KMS-11 (cell line): ENCODE results near the gene PTPN1.
"Not testable (repeated sequence)": the region's sequence is repeated elsewhere in the genome, so short reads cannot be mapped to it uniquely, and the experiment has no call there.

Source experiments
- H2AFZ ChIP-seq: fragments of 200-600 bp; sonication (generic); 2 replicates; pipeline ENCODE4 v1.6.1; 2016; ENCODE audit warnings: antibody characterized with exemption, mixed run types, low read depth
- H3K27ac ChIP-seq: fragments of 200-600 bp; sonication (generic); 2 replicates; pipeline ENCODE4 v1.6.1; 2016; ENCODE audit warnings: mild to moderate bottlenecking, mixed run types
- H3K27me3 ChIP-seq: fragments of 200-600 bp; sonication (generic); 2 replicates; pipeline ENCODE4 v1.6.1; 2017; ENCODE audit warnings: mild to moderate bottlenecking, low read depth, mixed run types, moderate library complexity; ENCODE audit not compliant: insufficient read depth
- H3K36me3 ChIP-seq: fragments of 200-600 bp; sonication (generic); 2 replicates; pipeline ENCODE4 v1.6.1; 2017; ENCODE audit warnings: mild to moderate bottlenecking, mixed run types; ENCODE audit not compliant: insufficient read depth
- H3K4me1 ChIP-seq: fragments of 200-600 bp; sonication (generic); 2 replicates; pipeline ENCODE4 v1.6.1; 2016; ENCODE audit warnings: mild to moderate bottlenecking, low read depth, mixed run types; ENCODE audit not compliant: poor library complexity, severe bottlenecking
- H3K4me2 ChIP-seq: fragments of 200-600 bp; sonication (generic); 2 replicates; pipeline ENCODE4 v1.7.0; 2016; ENCODE audit warnings: mild to moderate bottlenecking, mixed run types
- H3K4me3 ChIP-seq: fragments of 200-600 bp; sonication (generic); IDR thresholded peaks from 2 replicates; pipeline ENCODE4 v1.6.1; 2017; ENCODE audit warnings: low read depth, low read length, mixed read lengths; ENCODE audit not compliant: insufficient read depth
- H3K79me2 ChIP-seq: fragments of 200-600 bp; sonication (generic); 2 replicates; pipeline ENCODE4 v1.6.1; 2016; ENCODE audit warnings: low read depth, mixed run types; ENCODE audit not compliant: insufficient read depth
- H3K9ac ChIP-seq: fragments of 200-600 bp; sonication (generic); 2 replicates; pipeline ENCODE4 v1.6.1; 2016; ENCODE audit warnings: mild to moderate bottlenecking, mixed run types
- H4K20me1 ChIP-seq: fragments of 200-600 bp; sonication (generic); 2 replicates; pipeline ENCODE4 v1.6.1; 2016; ENCODE audit warnings: mild to moderate bottlenecking, mixed run types; ENCODE audit not compliant: insufficient read depth
- CTCF ChIP-seq: fragments of 200-600 bp; sonication (generic); conservative IDR thresholded peaks from 2 replicates; pipeline ENCODE4 v1.6.1; 2017; ENCODE audit warnings: low read depth, mild to moderate bottlenecking, antibody characterized with exemption, low read length, moderate library complexity, mixed read lengths

Gene PTPN1

GRCh38 chr20:50596694-50597021 is 86.5 kb downstream of the PTPN1 start:
- no peaks in the 10 kb centered on the region for H3K36me3 ChIP-seq
- no peak overlapping the region for H2AFZ ChIP-seq
- H3K27me3 ChIP-seq: peaks cover 4% of the 10 kb centered on the region; the same call in 1 of the 2 replicates
- H3K4me3 ChIP-seq: no peak overlapping the region
- no peak overlapping the region for H3K4me2 ChIP-seq
- H3K4me1 ChIP-seq: peaks cover 6% of the 10 kb centered on the region
- no peak overlapping the region for H3K9ac ChIP-seq
- no peaks in the 10 kb centered on the region for H4K20me1 ChIP-seq
- no peaks in the 10 kb centered on the region for H3K79me2 ChIP-seq
- no peak overlapping the region for H3K27ac ChIP-seq
- TF ChIP-seq CTCF: no peak

- no peak overlapping the region for H3K9ac ChIP-seq
- peaks cover 4% of the 10 kb centered on the region; the same call in 1 of the 2 replicates for H3K27me3 ChIP-seq
- no peak for TF ChIP-seq CTCF
- H3K4me2 ChIP-seq: no peak overlapping the region
- no peaks in the 10 kb centered on the region for H3K36me3 ChIP-seq
- H3K27ac ChIP-seq: no peak overlapping the region
- no peak overlapping the region for H2AFZ ChIP-seq
- peaks cover 12% of the 10 kb centered on the region for H3K4me1 ChIP-seq
- no peaks in the 10 kb centered on the region for H4K20me1 ChIP-seq
- no peaks in the 10 kb centered on the region for H3K79me2 ChIP-seq
- H3K4me3 ChIP-seq: no peak overlapping the region
Observed at GRCh38 chr20:50597406-50597969, 87.3 kb downstream of the PTPN1 start.

- Histone ChIP-seq H2AFZ (no peak overlapping the region), H3K4me2 (no peak overlapping the region), H3K9ac (no peak overlapping the region), H3K27ac (no peak overlapping the region), H3K4me3 (no peak overlapping the region), H3K27me3 (peaks cover 4% of the 10 kb centered on the region; the same call in 1 of the 2 replicates), H3K79me2 (no peaks in the 10 kb centered on the region), H4K20me1 (no peaks in the 10 kb centered on the region), H3K36me3 (no peaks in the 10 kb centered on the region), H3K4me1 (peaks cover 12% of the 10 kb centered on the region)
- no peak for TF ChIP-seq CTCF
Observed at GRCh38 chr20:50598074-50598473, 87.9 kb downstream of the PTPN1 start.

GRCh38 chr20:50598768-50599167 is 88.6 kb downstream of the PTPN1 start:
- not testable (repeated sequence) for H2AFZ ChIP-seq, H3K27ac ChIP-seq, H3K79me2 ChIP-seq, H4K20me1 ChIP-seq, H3K9ac ChIP-seq, H3K27me3 ChIP-seq, H3K36me3 ChIP-seq, H3K4me3 ChIP-seq, H3K4me2 ChIP-seq
- H3K4me1 ChIP-seq: peaks cover 12% of the 10 kb centered on the region

- H3K9ac ChIP-seq: no peak overlapping the region
- H3K27me3 ChIP-seq: no peaks in the 10 kb centered on the region
- H3K36me3 ChIP-seq: no peaks in the 10 kb centered on the region
- no peaks in the 10 kb centered on the region for H3K79me2 ChIP-seq
- no peak overlapping the region for H3K4me2 ChIP-seq
- H3K4me3 ChIP-seq: no peak overlapping the region
- peaks cover 12% of the 10 kb centered on the region for H3K4me1 ChIP-seq
- H4K20me1 ChIP-seq: no peaks in the 10 kb centered on the region
- TF ChIP-seq CTCF: no peak
- no peak overlapping the region for H2AFZ ChIP-seq
- no peak overlapping the region for H3K27ac ChIP-seq
Observed at GRCh38 chr20:50600281-50600895, 90.2 kb downstream of the PTPN1 start.
